Heart right ventricle (tissue), 16 donors: Measurements from ENCODE around the gene CDH12. TPM values are rescaled to one million over a fixed set of nuclear protein-coding genes. Genes with fewer than 3 reads are reported as not detected.
"Not testable (repeated sequence)": the region's sequence is repeated elsewhere in the genome, so short reads cannot be mapped to it uniquely, and the experiment has no call there.

Experiments used
- ATAC-seq, 8 donors: fragments of 200-7000 bp; cut with Tn5 transposase; one replicate each; pipeline ENCODE4 v1.9.1; 2020; ENCODE audit warnings: mild to moderate bottlenecking in 8 of 8, moderate library complexity in 8 of 8, moderate number of reproducible peaks in 1 of 8
- DNase-seq, 2 donors: peaks; one replicate each; pipeline ENCODE4 v3.0.0-alpha.2; 2020
- H3K27ac ChIP-seq, 10 donors: fragments of 200-600 bp; sonication (generic) in 2 of 10; one replicate each; pipeline versions ENCODE4 v1.5.0 to v1.8.0; 2020 to 2022; ENCODE audit warnings: mild to moderate bottlenecking in 3 of 10
- H3K27me3 ChIP-seq, 7 donors: fragments of 200-600 bp; one replicate each; pipeline ENCODE4 v1.8.0; 2021 to 2022; ENCODE audit warnings: mild to moderate bottlenecking in 2 of 7
- H3K36me3 ChIP-seq, 9 donors: fragments of 200-600 bp; sonication (generic) in 1 of 9; one replicate each; pipeline versions ENCODE4 v1.5.0 to v1.8.0; 2020 to 2022; ENCODE audit warnings: mild to moderate bottlenecking in 2 of 9
- H3K4me1 ChIP-seq, 9 donors: fragments of 200-600 bp; sonication (generic) in 1 of 9; one replicate each; pipeline versions ENCODE4 v1.5.0 to v1.8.0; 2020 to 2022; ENCODE audit warnings: mild to moderate bottlenecking in 4 of 9
- H3K4me3 ChIP-seq, 10 donors: fragments of 200-600 bp; sonication (generic) in 2 of 10; one replicate each; pipeline versions ENCODE4 v1.5.0 to v1.8.0; 2020 to 2022; ENCODE audit warnings: mild to moderate bottlenecking in 7 of 10, moderate library complexity in 2 of 10
- H3K9me3 ChIP-seq, 11 donors: fragments of 200-600 bp in 10 of 11; sonication (generic) in 2 of 11; one replicate each; pipeline versions ENCODE4 v1.5.0 to v1.8.0; 2013 to 2022; ENCODE audit warnings: mild to moderate bottlenecking in 2 of 11, control low read depth in 1 of 11, moderate library complexity in 1 of 11
- WGBS, 2 donors: extraction: QIAGEN DNeasy Blood & Tissue Kit; methylation state at CpG; one replicate each; pipeline ENCODE4 v1.1.7; 2013; ENCODE audit warnings: inconsistent platforms in 1 of 2; 5-methylcytosine and 5-hydroxymethylcytosine counted together
- intact Hi-C, 10 donors: fragments of 100-400 bp; cut with DNase I; formaldehyde crosslinking; loops; one replicate each; pipeline versions ENCODE4 v1.11.1 to v1.14.2; 2022
- polyA plus RNA-seq, 2 donors: library from polyadenylated mRNA; stranded (reverse); fragments of 200-250 nt; gene quantifications; one replicate each; pipeline ENCODE4 v1.2.3, GENCODE V29; 2013
- total RNA-seq, 10 donors: library from RNA; stranded (reverse); fragmentation: NEBNext Ultra II Directional in 3 of 10; extraction: Animal tissue kit (Norgen Biotek cat#: 25700) in 3 of 10; gene quantifications; one replicate each; pipeline versions ENCODE4 v1.2.1 to v1.2.4, GENCODE V29; 2021 to 2023
- TF ChIP-seq, protein P1 (sequence below), 9 donors: fragments of 200-600 bp; sonication (generic) in 2 of 9; IDR thresholded peaks; one replicate each; pipeline versions ENCODE4 v1.5.0 to v1.8.0; 2021 to 2022; ENCODE audit warnings: antibody characterized with exemption in 9 of 9, mild to moderate bottlenecking in 5 of 9, moderate library complexity in 1 of 9
- donor health status: Arrhythmogenic right ventricular cardiomyopathy.
- donor health status: ischemic (EF 13 %, LVEDD 7.1; RV severe dilation, severe dysfunction).
- donor health status: healthy with polysubstance abuse.
- donor health status: DM: no; HTN: yes; CAD: no.
- donor health status: DM: no; HTN: no; CAD: no.
- donor health status: ischemic (EF 25% LVEDD 6.9; RV normal size, moderate dysfunction).
- donor health status: ischemic (EF 25% LVEDD 5.7; RV mildly dilated, moderate dysfunction).
- donor health status: healthy.
- donor health status: DM: yes; HTN: yes; CAD: no.
- donor health status: Ischemic cardiomyopathy.
- donor health status: ischemic (EF 35%, LVEDD 5.7; RV mildly dilated, moderate dysfunction).
- donor health status: nonischemic (EF 11% LVEDD 7.7; RV severe dilation, severe dysfunction).
- donor health status: DM: yes; HTN: yes; CAD: no.
- donor health status: PGD.
- donor health status: ischemic (EF 29% LVEDD 5.4; RV normal size, mild dysfunction).
- donor health status: nonischemic (EF 23%, LVEDD 6.1; RV moderate dilation, normal function).

Gene CDH12
- total and polyA plus RNA-seq, 12 donors = not detected

DNA sequence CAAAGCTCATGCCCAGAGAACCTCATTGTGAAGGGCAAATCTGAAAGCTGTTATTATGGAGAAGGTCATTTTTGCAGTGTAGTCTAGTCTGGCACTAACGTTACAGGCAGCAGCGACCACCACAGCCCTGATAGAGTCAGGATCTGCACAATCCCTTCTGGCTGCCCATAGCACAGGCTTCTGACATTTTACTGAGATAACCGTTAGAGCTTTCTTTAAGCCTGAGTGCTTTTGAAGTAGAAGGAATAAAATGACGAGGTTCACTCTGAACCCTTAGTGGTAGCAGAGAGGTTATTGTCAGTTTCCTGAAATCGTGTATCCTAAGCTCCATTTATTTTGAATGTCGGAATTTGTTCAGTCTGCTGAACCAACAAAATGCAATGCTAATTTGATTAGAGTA is 505.1 kb downstream of the CDH12 start:
- Histone ChIP-seq H3K9me3 (peaks cover 0 to 7% (median 0%) of the 10 kb centered on the region in 11 donors), H3K36me3 (no peaks in the 10 kb centered on the region), H3K27ac (no peak overlapping the region), H3K27me3 (no peaks in the 10 kb centered on the region), H3K4me3 (no peak overlapping the region), H3K4me1 (no peaks in the 10 kb centered on the region)
- TF ChIP-seq, protein P1, sequence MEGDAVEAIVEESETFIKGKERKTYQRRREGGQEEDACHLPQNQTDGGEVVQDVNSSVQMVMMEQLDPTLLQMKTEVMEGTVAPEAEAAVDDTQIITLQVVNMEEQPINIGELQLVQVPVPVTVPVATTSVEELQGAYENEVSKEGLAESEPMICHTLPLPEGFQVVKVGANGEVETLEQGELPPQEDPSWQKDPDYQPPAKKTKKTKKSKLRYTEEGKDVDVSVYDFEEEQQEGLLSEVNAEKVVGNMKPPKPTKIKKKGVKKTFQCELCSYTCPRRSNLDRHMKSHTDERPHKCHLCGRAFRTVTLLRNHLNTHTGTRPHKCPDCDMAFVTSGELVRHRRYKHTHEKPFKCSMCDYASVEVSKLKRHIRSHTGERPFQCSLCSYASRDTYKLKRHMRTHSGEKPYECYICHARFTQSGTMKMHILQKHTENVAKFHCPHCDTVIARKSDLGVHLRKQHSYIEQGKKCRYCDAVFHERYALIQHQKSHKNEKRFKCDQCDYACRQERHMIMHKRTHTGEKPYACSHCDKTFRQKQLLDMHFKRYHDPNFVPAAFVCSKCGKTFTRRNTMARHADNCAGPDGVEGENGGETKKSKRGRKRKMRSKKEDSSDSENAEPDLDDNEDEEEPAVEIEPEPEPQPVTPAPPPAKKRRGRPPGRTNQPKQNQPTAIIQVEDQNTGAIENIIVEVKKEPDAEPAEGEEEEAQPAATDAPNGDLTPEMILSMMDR (IDR thresholded peaks at IDR 0.05) = no peak
- DNase-seq (no peak), ATAC-seq (no peak)
- WGBS, 2 donors = 52 to 56% methylated on average over 6 of the region's 6 CpGs
- intact Hi-C loops = no loop called here

DNA sequence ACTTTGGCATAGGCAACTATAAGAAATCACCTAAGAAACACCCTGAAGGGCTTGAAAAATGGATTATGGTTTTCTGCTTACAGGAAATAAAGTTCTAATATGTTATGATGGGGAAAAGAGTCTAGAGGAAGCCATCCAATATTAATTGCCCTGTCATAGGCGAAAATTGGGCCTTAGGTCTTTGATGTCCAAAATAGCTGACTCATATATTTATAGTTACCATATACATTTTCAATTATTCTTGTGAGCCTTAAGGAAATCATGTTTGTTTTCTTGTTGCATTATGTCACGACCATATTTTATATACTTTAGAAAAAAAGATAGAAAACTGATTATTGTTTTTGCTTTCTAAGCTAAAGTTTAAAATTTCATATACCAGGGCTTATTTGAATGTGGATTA is 509.1 kb downstream of the CDH12 start:
- Histone ChIP-seq H3K27ac (no peak overlapping the region), H3K27me3 (no peaks in the 10 kb centered on the region), H3K9me3 (peaks cover 0 to 7% (median 0%) of the 10 kb centered on the region in 11 donors), H3K36me3 (no peaks in the 10 kb centered on the region), H3K4me1 (no peaks in the 10 kb centered on the region), H3K4me3 (no peak overlapping the region)
- ATAC-seq (no peak), DNase-seq (no peak)
- intact Hi-C loops = no loop called here
- TF ChIP-seq, protein P1 (IDR thresholded peaks at IDR 0.05) = no peak
- 46 to 59% methylated on average over 2 of the region's 2 CpGs for WGBS, 2 donors

DNA sequence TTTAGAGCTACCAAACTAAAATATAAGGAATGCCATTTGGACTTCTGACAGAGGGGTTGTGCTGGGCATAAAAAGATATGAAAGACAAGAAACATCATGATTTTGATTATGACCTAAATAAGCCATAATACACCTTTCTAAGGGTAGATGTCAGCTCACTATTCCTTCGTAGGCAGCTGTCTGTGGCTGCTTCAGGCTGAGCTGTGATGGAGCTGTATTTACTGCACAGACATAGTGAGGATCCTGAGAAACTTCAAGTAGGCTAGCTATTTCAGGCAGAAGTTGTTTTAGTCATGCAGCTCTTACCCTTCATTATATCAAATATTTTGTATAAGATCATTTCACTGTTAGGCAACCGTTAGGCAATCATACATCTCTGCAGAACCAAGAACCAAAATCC is 511.7 kb downstream of the CDH12 start:
- Histone ChIP-seq H3K4me1 (no peaks in the 10 kb centered on the region), H3K9me3 (peaks cover 0 to 17% (median 0%) of the 10 kb centered on the region in 11 donors), H3K27me3 (no peaks in the 10 kb centered on the region), H3K27ac (no peak overlapping the region), H3K4me3 (no peak overlapping the region), H3K36me3 (no peaks in the 10 kb centered on the region)
- ATAC-seq = no peak
- 78 to 79% methylated on average over 2 of the region's 2 CpGs for WGBS, 2 donors
- intact Hi-C loops = no loop called here
- TF ChIP-seq, protein P1 (IDR thresholded peaks at IDR 0.05) = no peak
- DNase-seq = no peak

DNA sequence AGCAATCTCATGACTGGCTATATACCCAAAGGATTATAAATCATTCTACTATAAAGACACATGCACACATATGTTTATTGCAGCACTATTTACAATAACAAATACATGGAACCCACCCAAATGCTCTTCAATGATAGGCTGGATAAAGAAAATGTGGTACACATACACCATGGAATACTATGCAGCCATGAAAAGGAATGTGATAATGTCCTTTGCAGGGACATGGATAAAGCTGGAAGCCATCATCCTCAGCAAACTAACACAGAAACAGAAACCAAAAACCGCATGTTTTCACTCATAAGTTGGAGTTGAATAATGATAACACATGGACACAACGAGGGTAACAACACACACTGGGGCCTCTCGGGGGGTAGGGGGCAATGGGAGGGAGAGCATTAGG is 520.2 kb downstream of the CDH12 start:
- 77 to 80% methylated on average over 3 of the region's 3 CpGs for WGBS, 2 donors

DNA sequence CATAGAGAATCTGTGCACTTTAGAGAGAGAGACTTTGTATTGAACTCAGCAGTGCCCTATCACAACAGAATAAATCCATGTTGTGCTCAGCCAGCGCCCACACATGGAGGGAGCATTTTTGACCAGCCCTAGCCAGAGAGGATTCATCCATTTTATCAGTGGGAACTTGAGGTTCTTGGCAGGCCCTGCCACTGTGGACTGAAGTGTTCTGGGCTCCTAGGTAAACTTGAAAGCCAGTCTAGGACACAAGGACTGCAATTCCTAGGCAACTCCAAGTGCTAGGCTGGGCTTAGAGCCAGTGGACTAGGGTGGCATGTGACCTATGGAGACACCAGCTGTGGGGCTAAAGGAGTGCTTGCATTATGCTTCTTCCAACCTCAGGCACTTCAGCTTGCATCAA is 523.5 kb downstream of the CDH12 start:
- H3K36me3 ChIP-seq = no peaks in the 10 kb centered on the region
- H3K4me3 ChIP-seq = no peak overlapping the region
- 64 to 75% methylated on average over 1 of the region's 1 CpG for whole genome bisulfite sequencing, 2 donors
- H3K9me3 ChIP-seq = peaks cover 0 to 29% (median 0%) of the 10 kb centered on the region in 11 donors
- no peaks in the 10 kb centered on the region for H3K27me3 ChIP-seq
- no peaks in the 10 kb centered on the region for H3K4me1 ChIP-seq
- intact Hi-C loops = no loop called here
- DNase-seq (no peak), ATAC-seq (peak in 1 of 8 donors; percentile 29)
- H3K27ac ChIP-seq = no peak overlapping the region
- TF ChIP-seq, protein P1 (IDR thresholded peaks at IDR 0.05) = no peak

More for the DNA sequence above, 520.2 kb downstream of the CDH12 start:
- H3K27me3 ChIP-seq, H3K27ac ChIP-seq, H3K4me3 ChIP-seq, ATAC-seq, H3K4me1 ChIP-seq, H3K36me3 ChIP-seq, DNase-seq, intact Hi-C loops: not testable (repeated sequence)
- peaks cover 0 to 49% (median 0%) of the 10 kb centered on the region in 11 donors for H3K9me3 ChIP-seq
